K562 (cell line): ENCODE measurements around the gene MOB1A. TPM values are rescaled to one million over a fixed set of nuclear protein-coding genes. Genes with fewer than 3 reads are reported as not detected.

Experiments
- CEBPZ ChIP-seq: fragments of 150-350 bp; IDR thresholded peaks from 2 replicates; pipeline ENCODE4 v1.6.1; 2014; ENCODE audit warnings: low read depth, mild to moderate bottlenecking, low read length, borderline replicate concordance
- DDX20 ChIP-seq: fragments of 450-650 bp; IDR thresholded peaks from 2 replicates; pipeline ENCODE4 v1.6.1; 2016; ENCODE audit warnings: missing genetic modification characterization, low read depth, mild to moderate bottlenecking, missing compliant biosample characterization, moderate library complexity
- EZH2 ChIP-seq: IDR thresholded peaks from 2 replicates; pipeline ENCODE4 v1.6.1; 2012; ENCODE audit warnings: low read depth, mild to moderate bottlenecking, inconsistent platforms, low read length, borderline replicate concordance
- IRF1 ChIP-seq: sonication (generic); formaldehyde crosslinking; IDR thresholded peaks from 2 replicates; pipeline ENCODE4 v1.8.0; 2022; ENCODE audit warnings: missing genetic modification reagents, mild to moderate bottlenecking, borderline replicate concordance
- NCOA2 ChIP-seq, 2 experiments: fragments of 450-650 bp; IDR thresholded peaks; 2 replicates each; pipeline ENCODE4 v1.6.1; 2018; ENCODE audit warnings: mild to moderate bottlenecking in 2 of 2, moderate library complexity in 1 of 2; ENCODE audit not compliant: partially characterized antibody in 2 of 2
- NR4A1 ChIP-seq, 2 experiments: fragments of 250-450 bp in 1 of 2; fragments of 450-650 bp in 1 of 2; sonication (Bioruptor Pico) in 1 of 2; IDR thresholded peaks; 2 replicates each; pipeline versions ENCODE4 v1.4.0 to v1.6.1; 2016 to 2020; ENCODE audit warnings: mild to moderate bottlenecking in 2 of 2, missing compliant biosample characterization in 1 of 2, missing genetic modification characterization in 1 of 2, moderate library complexity in 1 of 2
- PHB2 ChIP-seq: fragments of 450-650 bp; IDR thresholded peaks from 2 replicates; pipeline ENCODE4 v1.6.1; 2017; ENCODE audit warnings: low read depth
- SREBF1 ChIP-seq: fragments of 150-350 bp; IDR thresholded peaks from 2 replicates; pipeline ENCODE4 v1.6.1; 2014; ENCODE audit warnings: antibody characterized with exemption, low read depth, low read length, borderline replicate concordance
- TAF1 ChIP-seq: IDR thresholded peaks from 2 replicates; pipeline ENCODE4 v1.6.1; 2011; ENCODE audit warnings: mild to moderate bottlenecking, low read length, moderate library complexity; ENCODE audit not compliant: insufficient read depth, control insufficient read depth, severe bottlenecking; ENCODE audit errors: extremely low read depth
- ZBTB2 ChIP-seq: fragments of 450-650 bp; IDR thresholded peaks from 2 replicates; pipeline ENCODE4 v1.6.1; 2016; ENCODE audit warnings: antibody characterized with exemption
- ZFX ChIP-seq: sonication (generic); formaldehyde crosslinking; IDR thresholded peaks from 2 replicates; pipeline ENCODE4 v1.8.0; 2022; ENCODE audit warnings: mild to moderate bottlenecking, missing genetic modification reagents, moderate library complexity
- ZNF24 ChIP-seq: fragments of 450-650 bp; IDR thresholded peaks from 2 replicates; pipeline ENCODE4 v1.6.1; 2016
- polyA plus RNA-seq, 8 experiments: library from polyadenylated mRNA; depleted of rRNA in 4 of 8; stranded (reverse) in 5 of 8; unstranded in 3 of 8; fragments of >200 nt; fragmentation: Nextera tagmentation in 2 of 8; fragmentation: Illumina TruSeq in 1 of 8; extraction: Ambion mirVana in 2 of 8; extraction: Trizol in 1 of 8; gene quantifications; 2 replicates each; pipeline versions ENCODE4 v1.2.1 to v1.2.3, GENCODE V29; 2011 to 2014; ENCODE audit warnings: inconsistent platforms in 1 of 8, missing spikeins in 1 of 8
- total RNA-seq, 7 experiments: library from RNA; depleted of rRNA in 6 of 7; stranded (reverse); fragments of >200 nt in 6 of 7; fragmentation: Illumina TruSeq in 2 of 7; extraction: Trizol in 2 of 7; gene quantifications; 2 replicates each; pipeline versions ENCODE4 v1.2.1 to v1.2.3, GENCODE V29; 2011 to 2021; ENCODE audit warnings: low replicate concordance in 1 of 7
- TF ChIP-seq, protein P1 (sequence below): fragments of 450-650 bp; IDR thresholded peaks from 2 replicates; pipeline ENCODE4 v1.6.1; 2017; ENCODE audit warnings: antibody characterized with exemption, mild to moderate bottlenecking
- TF ChIP-seq, protein P2 (sequence below): fragments of 250-450 bp; sonication (Bioruptor Pico); IDR thresholded peaks from 2 replicates; pipeline ENCODE4 v1.4.0; 2020; ENCODE audit warnings: mild to moderate bottlenecking, moderate library complexity

Gene MOB1A
- total and polyA plus RNA-seq, 9 of the 15 experiments (the other 6 are each of a cell fraction or from before 2014, with no cell fraction given): 24.8 to 100 (median 60.2) TPM

DNA sequence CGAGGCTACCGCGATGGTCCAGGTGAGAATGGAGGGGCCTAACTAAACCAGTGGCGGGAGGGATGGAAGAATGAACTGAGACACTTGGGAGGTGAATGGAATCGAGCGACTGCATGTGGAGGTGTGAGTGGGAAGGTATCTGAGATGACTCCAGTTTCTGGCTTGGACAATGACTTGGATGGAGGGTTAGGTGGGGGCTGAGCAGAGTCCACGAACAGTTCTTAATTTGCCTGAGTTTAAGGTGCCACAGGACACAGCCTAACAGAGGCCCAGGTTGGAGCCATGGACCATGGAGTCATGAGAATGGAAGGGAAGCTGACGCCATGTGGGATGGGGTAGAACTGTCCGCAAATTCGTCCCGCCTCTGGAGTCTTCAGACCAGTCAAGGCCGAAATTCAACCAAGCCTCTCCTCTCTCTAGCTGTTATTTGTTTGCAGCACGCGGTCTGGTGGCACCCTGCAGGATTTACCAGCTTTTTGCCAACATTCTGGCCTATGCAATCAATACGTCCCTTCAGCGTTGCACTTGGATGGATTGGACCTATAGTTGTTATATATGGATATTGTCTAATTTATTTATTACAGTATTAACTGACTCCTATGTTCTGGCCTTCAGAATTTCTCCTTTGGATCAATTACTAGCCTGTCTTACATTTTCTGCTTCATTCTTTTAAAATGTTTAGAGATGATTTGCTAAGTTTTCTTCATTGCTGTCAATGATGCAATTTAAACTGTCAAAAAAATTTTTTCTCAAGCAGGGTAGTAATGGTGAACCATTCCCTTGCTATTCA, 30.0 kb downstream of the MOB1A start (continued):
- TF ChIP-seq DDX20 (tag): no peak
- no peak for TF ChIP-seq SREBF1
- TF ChIP-seq ZFX (CRISPR knock-in tag): no peak; the same call in 1 of the 2 replicates
- TF ChIP-seq EZH2: no peak
- peak; percentile 13; the same call in 1 of the 2 replicates for TF ChIP-seq ZBTB2
- TF ChIP-seq NCOA2 (IDR thresholded peaks at IDR 0.05; ENCODE audit: partially characterized antibody in 2 of 2): no peak
- TF ChIP-seq ZNF24: no peak
- TF ChIP-seq, protein P1, sequence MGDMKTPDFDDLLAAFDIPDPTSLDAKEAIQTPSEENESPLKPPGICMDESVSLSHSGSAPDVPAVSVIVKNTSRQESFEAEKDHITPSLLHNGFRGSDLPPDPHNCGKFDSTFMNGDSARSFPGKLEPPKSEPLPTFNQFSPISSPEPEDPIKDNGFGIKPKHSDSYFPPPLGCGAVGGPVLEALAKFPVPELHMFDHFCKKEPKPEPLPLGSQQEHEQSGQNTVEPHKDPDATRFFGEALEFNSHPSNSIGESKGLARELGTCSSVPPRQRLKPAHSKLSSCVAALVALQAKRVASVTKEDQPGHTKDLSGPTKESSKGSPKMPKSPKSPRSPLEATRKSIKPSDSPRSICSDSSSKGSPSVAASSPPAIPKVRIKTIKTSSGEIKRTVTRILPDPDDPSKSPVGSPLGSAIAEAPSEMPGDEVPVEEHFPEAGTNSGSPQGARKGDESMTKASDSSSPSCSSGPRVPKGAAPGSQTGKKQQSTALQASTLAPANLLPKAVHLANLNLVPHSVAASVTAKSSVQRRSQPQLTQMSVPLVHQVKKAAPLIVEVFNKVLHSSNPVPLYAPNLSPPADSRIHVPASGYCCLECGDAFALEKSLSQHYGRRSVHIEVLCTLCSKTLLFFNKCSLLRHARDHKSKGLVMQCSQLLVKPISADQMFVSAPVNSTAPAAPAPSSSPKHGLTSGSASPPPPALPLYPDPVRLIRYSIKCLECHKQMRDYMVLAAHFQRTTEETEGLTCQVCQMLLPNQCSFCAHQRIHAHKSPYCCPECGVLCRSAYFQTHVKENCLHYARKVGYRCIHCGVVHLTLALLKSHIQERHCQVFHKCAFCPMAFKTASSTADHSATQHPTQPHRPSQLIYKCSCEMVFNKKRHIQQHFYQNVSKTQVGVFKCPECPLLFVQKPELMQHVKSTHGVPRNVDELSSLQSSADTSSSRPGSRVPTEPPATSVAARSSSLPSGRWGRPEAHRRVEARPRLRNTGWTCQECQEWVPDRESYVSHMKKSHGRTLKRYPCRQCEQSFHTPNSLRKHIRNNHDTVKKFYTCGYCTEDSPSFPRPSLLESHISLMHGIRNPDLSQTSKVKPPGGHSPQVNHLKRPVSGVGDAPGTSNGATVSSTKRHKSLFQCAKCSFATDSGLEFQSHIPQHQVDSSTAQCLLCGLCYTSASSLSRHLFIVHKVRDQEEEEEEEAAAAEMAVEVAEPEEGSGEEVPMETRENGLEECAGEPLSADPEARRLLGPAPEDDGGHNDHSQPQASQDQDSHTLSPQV: no peak
- TF ChIP-seq PHB2: no peak
- no peak for TF ChIP-seq CEBPZ
- TF ChIP-seq, protein P2, sequence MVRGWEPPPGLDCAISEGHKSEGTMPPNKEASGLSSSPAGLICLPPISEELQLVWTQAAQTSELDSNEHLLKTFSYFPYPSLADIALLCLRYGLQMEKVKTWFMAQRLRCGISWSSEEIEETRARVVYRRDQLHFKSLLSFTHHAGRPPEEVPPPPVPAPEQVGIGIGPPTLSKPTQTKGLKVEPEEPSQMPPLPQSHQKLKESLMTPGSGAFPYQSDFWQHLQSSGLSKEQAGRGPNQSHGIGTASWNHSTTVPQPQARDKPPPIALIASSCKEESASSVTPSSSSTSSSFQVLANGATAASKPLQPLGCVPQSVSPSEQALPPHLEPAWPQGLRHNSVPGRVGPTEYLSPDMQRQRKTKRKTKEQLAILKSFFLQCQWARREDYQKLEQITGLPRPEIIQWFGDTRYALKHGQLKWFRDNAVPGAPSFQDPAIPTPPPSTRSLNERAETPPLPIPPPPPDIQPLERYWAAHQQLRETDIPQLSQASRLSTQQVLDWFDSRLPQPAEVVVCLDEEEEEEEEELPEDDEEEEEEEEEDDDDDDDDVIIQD: no peak
- TF ChIP-seq NR4A1 (CRISPR knock-in tag; IDR thresholded peaks at IDR 0.05): no peak
- no peak for TF ChIP-seq NR4A1 (tag; IDR thresholded peaks at IDR 0.05)
- no peak for TF ChIP-seq TAF1
- no peak for TF ChIP-seq IRF1
